ENCODE results near the gene ZBTB20.

GRCh38 chr3:114800272-114801031, 346.6 kb downstream of the ZBTB20 start:
- TF ChIP-seq EZH2 (IDR thresholded peaks at IDR 0.05; ENCODE audit: insufficient read depth, low read length), result no peak
- TF ChIP-seq, protein P1, sequence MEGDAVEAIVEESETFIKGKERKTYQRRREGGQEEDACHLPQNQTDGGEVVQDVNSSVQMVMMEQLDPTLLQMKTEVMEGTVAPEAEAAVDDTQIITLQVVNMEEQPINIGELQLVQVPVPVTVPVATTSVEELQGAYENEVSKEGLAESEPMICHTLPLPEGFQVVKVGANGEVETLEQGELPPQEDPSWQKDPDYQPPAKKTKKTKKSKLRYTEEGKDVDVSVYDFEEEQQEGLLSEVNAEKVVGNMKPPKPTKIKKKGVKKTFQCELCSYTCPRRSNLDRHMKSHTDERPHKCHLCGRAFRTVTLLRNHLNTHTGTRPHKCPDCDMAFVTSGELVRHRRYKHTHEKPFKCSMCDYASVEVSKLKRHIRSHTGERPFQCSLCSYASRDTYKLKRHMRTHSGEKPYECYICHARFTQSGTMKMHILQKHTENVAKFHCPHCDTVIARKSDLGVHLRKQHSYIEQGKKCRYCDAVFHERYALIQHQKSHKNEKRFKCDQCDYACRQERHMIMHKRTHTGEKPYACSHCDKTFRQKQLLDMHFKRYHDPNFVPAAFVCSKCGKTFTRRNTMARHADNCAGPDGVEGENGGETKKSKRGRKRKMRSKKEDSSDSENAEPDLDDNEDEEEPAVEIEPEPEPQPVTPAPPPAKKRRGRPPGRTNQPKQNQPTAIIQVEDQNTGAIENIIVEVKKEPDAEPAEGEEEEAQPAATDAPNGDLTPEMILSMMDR (IDR thresholded peaks at IDR 0.05; ENCODE audit: insufficient read depth, low read depth, low read length), result no peak
